SH-SY5Y (cell line): ENCODE results near the gene NGFR.

ENCODE experiments used
- GATA2 ChIP-seq: IDR thresholded peaks from 2 replicates; pipeline ENCODE4 v1.6.1; 2011; ENCODE audit warnings: mild to moderate bottlenecking, low read depth, low read length
- GATA3 ChIP-seq: IDR thresholded peaks from 2 replicates; pipeline ENCODE4 v1.6.1; 2011; ENCODE audit warnings: low read depth, mild to moderate bottlenecking, low read length, moderate library complexity

GRCh38 chr17:49483599-49484509 is 11.2 kb upstream of the NGFR start:
- TF ChIP-seq GATA2 (no peak), GATA3 (no peak)
